Central memory CD8-positive, alpha-beta T cell (primary cell): ENCODE measurements around the gene CPE.
"Not testable (repeated sequence)": the region's sequence is repeated elsewhere in the genome, so short reads cannot be mapped to it uniquely, and the experiment has no call there.

Source experiments
- ATAC-seq: fragments of 150-1000 bp; cut with Tn5 transposase; replicated peaks from 2 replicates; pipeline ENCODE4 v1.10.0; 2022; ENCODE audit warnings: mild to moderate bottlenecking, moderate FRiP score, moderate number of reproducible peaks; ENCODE audit not compliant: poor library complexity, severe bottlenecking; ENCODE audit errors: extremely low read depth
- DNase-seq, 2 donors: peaks; one replicate each; pipeline ENCODE4 v3.0.0; 2021; ENCODE audit warnings: low spot score in 2 of 2
- H3K27ac Mint-ChIP-seq: one replicate; pipeline ENCODE4 v1.8.0; 2022; ENCODE audit warnings: low read depth, mild to moderate bottlenecking, moderate library complexity, mixed read lengths
- H3K27me3 Mint-ChIP-seq: one replicate; pipeline ENCODE4 v1.8.0; 2022; ENCODE audit warnings: mixed read lengths
- H3K36me3 Mint-ChIP-seq: one replicate; pipeline ENCODE4 v1.8.0; 2022; ENCODE audit warnings: mild to moderate bottlenecking, moderate library complexity, mixed read lengths; ENCODE audit not compliant: insufficient read depth
- H3K4me1 Mint-ChIP-seq: one replicate; pipeline ENCODE4 v1.8.0; 2022; ENCODE audit warnings: mixed read lengths
- H3K4me3 Mint-ChIP-seq: one replicate; pipeline ENCODE4 v1.8.0; 2022; ENCODE audit warnings: mild to moderate bottlenecking, moderate library complexity, mixed read lengths
- H3K9me3 Mint-ChIP-seq: one replicate; pipeline ENCODE4 v1.8.0; 2022; ENCODE audit warnings: mixed read lengths

Gene CPE

GRCh38 chr4:165481053-165481835 lies 102.4 kb downstream of the CPE start:
- H3K27me3 Mint-ChIP-seq: peaks cover 21% of the 10 kb centered on the region
- ATAC-seq (no peak), DNase-seq (no peak)
- no peaks in the 10 kb centered on the region for H3K9me3 Mint-ChIP-seq
- no peaks in the 10 kb centered on the region for H3K36me3 Mint-ChIP-seq
- H3K4me3 Mint-ChIP-seq: no peak overlapping the region
- no peak overlapping the region for H3K27ac Mint-ChIP-seq
- H3K4me1 Mint-ChIP-seq: no peaks in the 10 kb centered on the region

GRCh38 chr4:165489786-165490185 lies 111.0 kb downstream of the CPE start:
- no peaks in the 10 kb centered on the region for H3K36me3 Mint-ChIP-seq
- H3K4me1 Mint-ChIP-seq: peaks cover 5% of the 10 kb centered on the region
- no peak for DNase-seq
- H3K4me3 Mint-ChIP-seq: no peak overlapping the region
- peaks cover 65% of the 10 kb centered on the region for H3K27me3 Mint-ChIP-seq
- H3K27ac Mint-ChIP-seq: no peak overlapping the region
- no peak for ATAC-seq
- no peaks in the 10 kb centered on the region for H3K9me3 Mint-ChIP-seq

GRCh38 chr4:165492583-165492982 lies 113.8 kb downstream of the CPE start:
- H3K4me3 Mint-ChIP-seq, H3K9me3 Mint-ChIP-seq, H3K36me3 Mint-ChIP-seq, H3K4me1 Mint-ChIP-seq, DNase-seq, ATAC-seq, H3K27ac Mint-ChIP-seq: not testable (repeated sequence)
- peaks cover 44% of the 10 kb centered on the region for H3K27me3 Mint-ChIP-seq

- no peak overlapping the region for H3K27ac Mint-ChIP-seq
- H3K4me3 Mint-ChIP-seq: no peak overlapping the region
These were observed 114.6 kb downstream of the CPE start for GRCh38 chr4:165493359-165493758.

GRCh38 chr4:165502916-165503907 lies 124.4 kb downstream of the CPE start:
- Mint-ChIP-seq H3K4me3 (no peak overlapping the region), H3K9me3 (no peaks in the 10 kb centered on the region), H3K27ac (no peak overlapping the region), H3K27me3 (peaks cover 9% of the 10 kb centered on the region), H3K36me3 (no peaks in the 10 kb centered on the region), H3K4me1 (no peaks in the 10 kb centered on the region)
- DNase-seq (no peak), ATAC-seq (no peak)

More at GRCh38 chr4:165493359-165493758, 114.6 kb downstream of the CPE start:
- ATAC-seq (peak; percentile 71), DNase-seq (peak; percentile 16 to 24)
- Mint-ChIP-seq H3K36me3 (no peaks in the 10 kb centered on the region), H3K4me1 (peaks cover 5% of the 10 kb centered on the region), H3K9me3 (no peaks in the 10 kb centered on the region), H3K27me3 (peaks cover 36% of the 10 kb centered on the region)

- DNase-seq (no peak), ATAC-seq (no peak)
- Mint-ChIP-seq H3K27ac (no peak overlapping the region), H3K36me3 (no peaks in the 10 kb centered on the region), H3K9me3 (no peaks in the 10 kb centered on the region), H3K4me1 (no peaks in the 10 kb centered on the region), H3K27me3 (peaks cover 9% of the 10 kb centered on the region), H3K4me3 (no peak overlapping the region)
These were observed 125.4 kb downstream of the CPE start for GRCh38 chr4:165504184-165504583.

GRCh38 chr4:165505958-165506837 lies 127.4 kb downstream of the CPE start:
- Mint-ChIP-seq H3K4me1 (no peaks in the 10 kb centered on the region), H3K4me3 (no peak overlapping the region), H3K9me3 (no peaks in the 10 kb centered on the region), H3K27ac (no peak overlapping the region), H3K36me3 (no peaks in the 10 kb centered on the region), H3K27me3 (no peaks in the 10 kb centered on the region)
- DNase-seq: no peak
- ATAC-seq: no peak

- H3K27me3 Mint-ChIP-seq: no peaks in the 10 kb centered on the region
- DNase-seq (no peak), ATAC-seq (no peak)
- H3K4me1 Mint-ChIP-seq: no peaks in the 10 kb centered on the region
- no peaks in the 10 kb centered on the region for H3K36me3 Mint-ChIP-seq
- H3K9me3 Mint-ChIP-seq: no peaks in the 10 kb centered on the region
- no peak overlapping the region for H3K27ac Mint-ChIP-seq
- H3K4me3 Mint-ChIP-seq: no peak overlapping the region
These were observed 128.0 kb downstream of the CPE start for GRCh38 chr4:165506849-165507248.

GRCh38 chr4:165507381-165507780 lies 128.6 kb downstream of the CPE start:
- ATAC-seq (no peak), DNase-seq (no peak)
- Mint-ChIP-seq H3K9me3 (no peaks in the 10 kb centered on the region), H3K27ac (no peak overlapping the region), H3K4me1 (no peaks in the 10 kb centered on the region), H3K4me3 (no peak overlapping the region), H3K27me3 (peaks cover 5% of the 10 kb centered on the region), H3K36me3 (no peaks in the 10 kb centered on the region)

- ATAC-seq: no peak
- no peaks in the 10 kb centered on the region for H3K36me3 Mint-ChIP-seq
These were observed 129.7 kb downstream of the CPE start for GRCh38 chr4:165508372-165509120.

GRCh38 chr4:165512424-165512823 lies 133.6 kb downstream of the CPE start:
- Mint-ChIP-seq H3K27me3 (peaks cover 40% of the 10 kb centered on the region), H3K36me3 (no peaks in the 10 kb centered on the region), H3K27ac (no peak overlapping the region), H3K4me1 (no peaks in the 10 kb centered on the region), H3K9me3 (no peaks in the 10 kb centered on the region), H3K4me3 (no peak overlapping the region)
- ATAC-seq (no peak), DNase-seq (no peak)

More at GRCh38 chr4:165508372-165509120, 129.7 kb downstream of the CPE start:
- no peak overlapping the region for H3K4me3 Mint-ChIP-seq
- no peak overlapping the region for H3K27ac Mint-ChIP-seq
- peaks cover 17% of the 10 kb centered on the region for H3K27me3 Mint-ChIP-seq
- no peaks in the 10 kb centered on the region for H3K4me1 Mint-ChIP-seq
- H3K9me3 Mint-ChIP-seq: no peaks in the 10 kb centered on the region
- no peak for DNase-seq
